GM18508 (cell line): Measurements from ENCODE around the gene MARCHF5.
"Not testable (repeated sequence)": the region's sequence is repeated elsewhere in the genome, so short reads cannot be mapped to it uniquely, and the experiment has no call there.

ENCODE experiments used
- ATAC-seq: cut with Tn5 transposase; IDR thresholded peaks from one replicate; pipeline ENCODE4 v1.9.1; 2021; ENCODE audit warnings: moderate number of reproducible peaks; ENCODE audit not compliant: insufficient read depth, unreplicated experiment

The MARCHF5 gene

GRCh38 chr10:92382631-92383030, 91.7 kb downstream of the MARCHF5 start:
- ATAC-seq = no peak

- no peak for ATAC-seq
Measured at GRCh38 chr10:92384741-92385140, 93.8 kb downstream of the MARCHF5 start.

- ATAC-seq = no peak
Measured at GRCh38 chr10:92385831-92386230, 94.9 kb downstream of the MARCHF5 start.

- no peak for ATAC-seq
Measured at GRCh38 chr10:92387289-92387940, 96.4 kb downstream of the MARCHF5 start.

GRCh38 chr10:92393173-92393572, 102.2 kb downstream of the MARCHF5 start:
- not testable (repeated sequence) for ATAC-seq

- ATAC-seq = no peak
Measured at GRCh38 chr10:92395271-92395670, 104.3 kb downstream of the MARCHF5 start.

GRCh38 chr10:92402234-92402633, 111.3 kb downstream of the MARCHF5 start:
- ATAC-seq = not testable (repeated sequence)
